Measurements from ENCODE around the gene AURKAIP1.
"Not testable (repeated sequence)": the region's sequence is repeated elsewhere in the genome, so short reads cannot be mapped to it uniquely, and the experiment has no call there.

The AURKAIP1 gene

GRCh38 chr1:1371746-1372711, 3.0 kb downstream of the AURKAIP1 start:
- no peak overlapping the region for H3K4me3 ChIP-seq (replicated peaks in 1 of 2; ENCODE audit: low read depth in 2 of 2, low read length in 2 of 2)
- peak; percentile 98 for TF ChIP-seq CTCF (IDR thresholded peaks at IDR 0.05; ENCODE audit: low read depth, low read length)
- peak; percentile 60 to 63 for DNase-seq (ENCODE audit: low read depth in 2 of 2)

DNA sequence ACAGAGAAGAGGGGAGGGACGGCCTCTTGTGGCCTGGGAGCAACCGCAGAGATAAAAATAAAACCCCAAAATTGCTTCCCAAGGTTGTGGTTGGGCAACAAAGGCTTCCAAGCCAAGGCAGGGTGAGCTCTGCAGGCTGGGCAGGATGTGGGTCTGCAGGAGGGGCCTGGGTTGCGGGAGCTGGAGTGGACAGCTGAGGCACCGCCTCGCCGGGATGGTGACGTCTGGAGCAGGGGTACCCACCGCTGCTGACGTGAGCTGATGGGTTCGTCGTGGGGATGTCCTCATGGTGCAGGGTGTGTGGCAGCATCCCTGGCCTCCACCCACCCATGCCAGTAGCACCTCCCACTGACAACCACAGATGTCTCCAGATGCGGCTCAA, 3.7 kb downstream of the AURKAIP1 start:
- H3K4me3 ChIP-seq (replicated peaks in 1 of 2; ENCODE audit: low read depth in 2 of 2, low read length in 2 of 2): no peak overlapping the region
- no peak for DNase-seq (ENCODE audit: low read depth in 2 of 2)
- TF ChIP-seq CTCF (IDR thresholded peaks at IDR 0.05; ENCODE audit: low read depth, low read length): no peak

DNA sequence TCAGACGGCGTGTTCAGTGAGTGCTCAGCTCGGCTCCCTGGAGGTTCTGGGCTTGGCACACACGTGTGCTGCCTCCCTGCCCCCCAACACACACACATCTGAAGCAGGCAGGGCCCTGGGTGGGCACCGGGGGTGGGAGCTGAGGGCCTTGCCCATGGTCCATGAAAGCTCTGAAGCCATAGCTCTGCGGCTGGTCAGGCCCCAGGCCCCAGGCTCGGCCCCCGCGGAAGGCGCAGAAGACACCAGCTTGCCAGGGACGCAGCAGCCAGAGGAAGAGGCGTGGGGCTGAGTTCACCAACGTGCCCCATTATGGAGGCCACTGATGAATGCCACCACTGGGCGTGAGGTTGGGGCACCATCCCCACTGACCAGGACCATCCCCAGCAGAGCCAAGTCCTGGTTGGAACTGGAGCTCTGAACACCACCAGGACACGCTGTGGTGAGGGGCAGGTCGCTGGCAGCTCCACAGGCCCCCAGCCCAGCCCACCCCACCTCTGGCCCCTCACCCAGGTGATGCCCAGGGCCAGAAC, 4.2 kb downstream of the AURKAIP1 start:
- no peak for TF ChIP-seq CTCF (IDR thresholded peaks at IDR 0.05; ENCODE audit: low read depth, low read length)
- H3K4me3 ChIP-seq (replicated peaks in 1 of 2; ENCODE audit: low read depth in 2 of 2, low read length in 2 of 2): no peak overlapping the region

DNA sequence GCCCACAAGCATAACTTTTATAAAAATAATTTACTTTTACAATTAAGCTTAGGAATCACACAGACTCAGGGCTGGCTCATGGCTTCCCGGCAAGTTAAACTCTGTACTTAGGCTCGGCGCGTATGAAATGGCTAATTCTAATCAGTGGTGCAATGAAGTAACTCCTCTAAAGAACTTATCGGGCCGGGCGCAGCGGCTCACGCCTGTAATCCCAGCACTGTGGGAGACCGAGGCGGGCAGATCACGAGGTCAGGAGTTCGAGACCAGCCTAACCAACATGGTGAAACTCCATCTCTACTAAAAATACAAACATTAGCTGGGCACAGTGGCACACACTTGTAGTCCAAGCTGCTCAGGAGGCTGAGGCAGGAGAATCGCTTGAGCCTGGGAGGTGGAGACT, 4.9 kb downstream of the AURKAIP1 start:
- not testable (repeated sequence) for DNase-seq (ENCODE audit: low read depth in 2 of 2); H3K4me3 ChIP-seq (replicated peaks in 1 of 2; ENCODE audit: low read depth in 2 of 2, low read length in 2 of 2)

More for the DNA sequence above, 4.2 kb downstream of the AURKAIP1 start:
- no peak for DNase-seq (ENCODE audit: low read depth in 2 of 2)

DNA sequence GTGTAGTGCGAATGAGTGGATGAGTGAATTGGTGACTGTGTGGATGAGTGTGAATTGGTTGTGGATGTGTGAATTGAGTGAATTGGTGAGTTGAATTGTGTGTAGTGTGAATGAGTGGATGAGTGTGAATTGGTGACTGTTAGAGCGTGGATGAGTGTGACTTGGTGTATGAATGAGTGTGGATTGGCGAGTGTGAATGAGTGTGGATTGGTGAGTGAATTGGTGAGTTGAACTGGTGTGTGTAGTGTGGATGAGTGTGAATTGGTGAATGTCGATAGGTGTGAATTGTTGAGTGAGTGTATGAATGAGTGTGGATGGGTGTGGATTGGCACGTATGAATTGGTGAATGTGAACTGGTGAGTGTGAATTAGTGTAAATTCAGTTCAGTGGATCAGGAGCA, 7.7 kb downstream of the AURKAIP1 start:
- DNase-seq (ENCODE audit: low read depth in 2 of 2): no peak
- no peak for TF ChIP-seq CTCF (IDR thresholded peaks at IDR 0.05; ENCODE audit: low read depth, low read length)
- no peak overlapping the region for H3K4me3 ChIP-seq (replicated peaks in 1 of 2; ENCODE audit: low read depth in 2 of 2, low read length in 2 of 2)

GRCh38 chr1:1366699-1367066, 8.3 kb downstream of the AURKAIP1 start:
- DNase-seq (ENCODE audit: low read depth in 2 of 2): no peak
- H3K4me3 ChIP-seq (replicated peaks in 1 of 2; ENCODE audit: low read depth in 2 of 2, low read length in 2 of 2): no peak overlapping the region
- TF ChIP-seq CTCF (IDR thresholded peaks at IDR 0.05; ENCODE audit: low read depth, low read length): no peak

- no peak for TF ChIP-seq CTCF (IDR thresholded peaks at IDR 0.05; ENCODE audit: low read depth, low read length)
- DNase-seq (ENCODE audit: low read depth in 2 of 2): no peak
- no peak overlapping the region for H3K4me3 ChIP-seq (replicated peaks in 1 of 2; ENCODE audit: low read depth in 2 of 2, low read length in 2 of 2)
These were observed 8.9 kb downstream of the AURKAIP1 start for GRCh38 chr1:1365875-1366698.
